AG04449 (cell line): ENCODE data around the gene MICAL3.

ENCODE experiments used
- CTCF ChIA-PET: fragments of 350-600 bp; formaldehyde crosslinking; extraction: SDS; loops from one replicate; lab custom pipeline; 2021; ENCODE audit warnings: antibody characterized with exemption; lab: Yijun Ruan, JAX
- POLR2A ChIA-PET: fragments of 400-600, 350-600 bp; formaldehyde crosslinking; extraction: SDS; loops from one replicate; lab custom pipeline; 2020; ENCODE audit warnings: antibody characterized with exemption, inconsistent platforms; lab: Yijun Ruan, JAX
- DNase-seq: peaks from one replicate; pipeline ENCODE4 v3.0.0-alpha.2; 2010; ENCODE audit warnings: low read depth, low spot score
- H3K4me3 ChIP-seq: 2 replicates; pipeline ENCODE4 v1.5.1; 2011; ENCODE audit warnings: low read depth, mild to moderate bottlenecking, control low read depth, low read length
- TF ChIP-seq, protein P1 (sequence below): IDR thresholded peaks from one replicate; pipeline ENCODE4 v1.5.1; 2011; ENCODE audit warnings: mild to moderate bottlenecking, moderate library complexity, low read length, control low read depth, inconsistent platforms; ENCODE audit not compliant: insufficient read depth; ENCODE audit errors: missing control alignments

The MICAL3 gene

DNA sequence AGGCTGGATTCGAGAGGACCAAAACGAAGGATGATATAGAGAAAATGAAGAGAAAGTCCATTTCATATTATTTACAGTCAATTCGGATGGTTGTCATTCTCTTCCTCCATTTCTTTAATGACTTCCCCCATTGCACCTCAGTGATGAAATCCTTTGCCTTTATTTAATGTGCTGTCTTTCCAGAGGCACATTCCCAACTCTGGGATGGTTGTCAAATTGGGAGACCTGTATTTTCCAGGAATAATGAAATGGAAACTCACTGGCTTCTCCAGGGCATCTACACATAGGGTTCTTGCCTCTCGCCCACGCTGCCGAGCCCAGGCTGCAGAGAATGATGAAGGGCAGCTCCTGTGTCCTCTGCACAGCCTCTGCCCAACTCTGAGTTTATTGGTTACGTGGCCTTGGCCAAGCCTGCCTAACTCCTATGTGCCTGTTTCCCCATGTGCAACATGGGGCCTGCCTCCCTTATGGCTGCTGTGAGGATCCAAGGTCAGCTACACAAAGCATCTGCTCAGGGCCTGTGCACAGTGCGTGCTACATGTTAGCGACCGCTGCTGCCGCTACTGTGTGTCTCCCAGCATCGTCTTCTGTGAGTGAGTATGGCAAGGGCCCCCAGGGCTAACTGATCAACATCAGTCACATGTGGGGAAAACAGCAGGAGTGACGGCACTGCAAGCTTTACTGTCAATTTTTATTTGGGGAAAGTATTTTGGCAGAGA, 168.6 kb downstream of the MICAL3 start:
- TF ChIP-seq, protein P1, sequence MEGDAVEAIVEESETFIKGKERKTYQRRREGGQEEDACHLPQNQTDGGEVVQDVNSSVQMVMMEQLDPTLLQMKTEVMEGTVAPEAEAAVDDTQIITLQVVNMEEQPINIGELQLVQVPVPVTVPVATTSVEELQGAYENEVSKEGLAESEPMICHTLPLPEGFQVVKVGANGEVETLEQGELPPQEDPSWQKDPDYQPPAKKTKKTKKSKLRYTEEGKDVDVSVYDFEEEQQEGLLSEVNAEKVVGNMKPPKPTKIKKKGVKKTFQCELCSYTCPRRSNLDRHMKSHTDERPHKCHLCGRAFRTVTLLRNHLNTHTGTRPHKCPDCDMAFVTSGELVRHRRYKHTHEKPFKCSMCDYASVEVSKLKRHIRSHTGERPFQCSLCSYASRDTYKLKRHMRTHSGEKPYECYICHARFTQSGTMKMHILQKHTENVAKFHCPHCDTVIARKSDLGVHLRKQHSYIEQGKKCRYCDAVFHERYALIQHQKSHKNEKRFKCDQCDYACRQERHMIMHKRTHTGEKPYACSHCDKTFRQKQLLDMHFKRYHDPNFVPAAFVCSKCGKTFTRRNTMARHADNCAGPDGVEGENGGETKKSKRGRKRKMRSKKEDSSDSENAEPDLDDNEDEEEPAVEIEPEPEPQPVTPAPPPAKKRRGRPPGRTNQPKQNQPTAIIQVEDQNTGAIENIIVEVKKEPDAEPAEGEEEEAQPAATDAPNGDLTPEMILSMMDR, result no peak
- H3K4me3 ChIP-seq, result no peak overlapping the region
- POLR2A ChIA-PET, result no interaction called here
- DNase-seq, result no peak
- CTCF ChIA-PET, result interaction anchor here (1.2 to 3.3 kb wide), 3 partner anchors 25 to 220 kb away, joined by 3 to 11 read pairs (median 6); no protein-coding TSS in a partner anchor

DNA sequence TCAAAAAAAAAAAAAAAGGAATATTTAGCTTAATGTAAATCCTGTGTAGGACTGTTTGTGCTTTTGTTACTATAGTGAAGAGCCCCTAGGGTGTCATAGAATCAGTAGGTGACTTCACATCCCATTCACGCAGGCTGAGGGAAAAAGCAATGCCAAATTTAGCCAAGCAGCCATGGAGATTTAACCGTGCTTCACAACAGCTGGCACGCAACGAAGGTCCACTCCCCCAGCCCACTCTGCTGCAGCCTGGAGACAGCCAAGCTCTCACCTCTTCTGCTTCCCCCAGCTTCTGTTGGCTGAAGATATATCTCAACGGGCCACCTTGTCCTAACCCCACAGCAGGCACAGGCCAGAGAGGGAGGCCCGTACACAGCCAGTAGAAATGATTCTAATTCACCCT, 171.3 kb downstream of the MICAL3 start:
- ChIA-PET CTCF (interaction anchor here (1.1 to 2.7 kb wide), 3 partner anchors 23 to 223 kb away, joined by 3 to 11 read pairs (median 9); no protein-coding TSS in a partner anchor), POLR2A (no interaction called here)
- no peak for DNase-seq
- TF ChIP-seq, protein P1, result no peak
- H3K4me3 ChIP-seq, result no peak overlapping the region

DNA sequence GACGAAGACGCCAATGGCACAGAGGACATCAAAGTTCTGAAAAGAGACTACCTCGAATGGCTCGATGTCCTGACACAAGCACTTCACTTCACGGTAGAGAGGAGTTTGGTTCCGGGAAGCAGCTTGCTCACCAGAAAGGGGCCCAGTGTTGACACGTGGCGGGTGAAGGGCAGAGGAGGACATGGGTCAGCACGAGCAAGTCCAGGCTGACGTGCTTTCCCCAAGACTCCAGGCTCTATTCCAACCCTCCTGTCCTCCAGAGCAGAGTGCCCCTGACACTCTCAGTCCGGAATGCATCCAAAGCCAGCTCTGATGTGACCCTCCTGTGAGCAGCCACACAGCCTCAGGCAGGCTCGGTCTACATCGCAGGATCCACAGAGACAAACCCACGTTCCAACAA, 172.6 kb downstream of the MICAL3 start:
- no peak overlapping the region for H3K4me3 ChIP-seq
- no peak for DNase-seq
- ChIA-PET POLR2A (no interaction called here), CTCF (interaction anchor here (0.7 to 2.7 kb wide), 4 partner anchors 22 to 224 kb away, joined by 3 to 11 read pairs (median 6); no protein-coding TSS in a partner anchor)
- TF ChIP-seq, protein P1, result no peak

DNA sequence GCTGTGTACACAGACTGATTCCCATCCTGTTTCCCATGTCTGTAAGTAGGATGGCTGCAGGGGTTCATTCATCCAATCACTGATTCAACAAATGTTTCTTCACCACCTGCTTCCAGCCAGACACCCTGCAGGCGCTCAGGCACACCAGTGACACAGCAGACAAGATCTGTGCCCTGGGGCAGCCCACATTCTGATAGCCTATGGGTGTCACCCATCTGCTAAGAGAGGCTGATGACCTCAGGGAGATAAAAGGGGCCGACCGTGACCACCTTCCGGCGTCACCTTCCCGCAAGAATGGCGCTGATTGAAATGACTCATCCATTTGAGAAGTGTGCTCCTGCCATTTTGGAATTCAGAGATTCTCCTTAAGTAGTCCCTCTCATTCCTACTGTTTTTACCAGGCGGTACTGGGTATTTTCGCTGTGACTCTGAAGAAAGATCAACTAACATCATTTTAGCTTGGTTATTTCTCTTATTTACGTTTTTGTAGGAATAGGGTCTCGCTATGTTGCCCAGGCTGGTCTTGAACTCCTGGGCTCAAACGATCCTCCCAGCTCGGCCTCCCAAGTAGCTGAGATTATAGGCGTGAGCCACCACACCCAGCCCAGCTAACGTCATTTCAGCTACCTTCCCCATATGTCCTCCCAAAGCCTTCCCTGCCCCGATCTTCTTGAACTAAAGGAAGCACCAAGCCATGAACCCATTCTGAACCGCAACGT, 176.8 kb downstream of the MICAL3 start:
- no peak overlapping the region for H3K4me3 ChIP-seq
- ChIA-PET POLR2A (no interaction called here), CTCF (interaction anchor here (1.7 to 7.7 kb wide), 3 partner anchors 18 to 229 kb away, joined by 6 to 49 read pairs (median 7); no protein-coding TSS in a partner anchor)
- DNase-seq, result no peak
- TF ChIP-seq, protein P1, result no peak

DNA sequence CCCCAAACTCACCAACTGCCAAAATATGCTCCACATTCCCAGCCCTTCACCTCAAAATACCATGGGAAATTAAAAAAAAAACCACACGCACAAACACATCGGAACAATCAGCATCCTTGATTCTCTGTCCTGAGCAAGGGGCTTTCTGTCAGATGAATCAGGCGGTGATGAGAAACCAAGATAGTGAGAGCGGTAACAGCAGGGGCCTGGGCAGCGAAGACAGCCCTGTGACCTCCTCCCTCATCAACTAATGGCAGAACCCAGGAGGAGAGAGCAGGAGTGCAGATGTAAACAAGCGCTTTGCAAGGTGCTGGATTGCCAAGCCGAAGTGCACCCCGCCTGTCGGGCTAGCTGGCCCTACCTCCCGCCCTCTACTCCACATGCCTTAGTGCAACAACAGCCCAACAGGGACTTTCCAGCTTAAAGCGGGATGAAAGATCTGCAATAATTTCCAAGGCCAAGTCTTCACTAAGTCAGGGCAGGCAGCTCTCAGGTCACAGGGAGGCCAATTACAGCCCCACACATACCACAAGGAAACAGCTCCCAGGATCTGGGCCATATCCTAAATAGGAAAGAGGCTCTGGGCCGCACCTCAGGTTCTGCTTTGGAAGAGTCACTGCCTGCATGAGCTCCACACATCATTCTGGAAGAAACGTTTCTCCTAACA, 177.9 kb downstream of the MICAL3 start:
- DNase-seq, result no peak
- H3K4me3 ChIP-seq, result no peak overlapping the region
- TF ChIP-seq, protein P1, result no peak
- ChIA-PET CTCF (interaction anchor here (0.9 to 7.7 kb wide), 5 partner anchors 15 to 230 kb away, joined by 3 to 49 read pairs (median 4); no protein-coding TSS in a partner anchor), POLR2A (no interaction called here)
